ENCODE results near the gene MIS18BP1.

MIS18BP1 gene

DNA sequence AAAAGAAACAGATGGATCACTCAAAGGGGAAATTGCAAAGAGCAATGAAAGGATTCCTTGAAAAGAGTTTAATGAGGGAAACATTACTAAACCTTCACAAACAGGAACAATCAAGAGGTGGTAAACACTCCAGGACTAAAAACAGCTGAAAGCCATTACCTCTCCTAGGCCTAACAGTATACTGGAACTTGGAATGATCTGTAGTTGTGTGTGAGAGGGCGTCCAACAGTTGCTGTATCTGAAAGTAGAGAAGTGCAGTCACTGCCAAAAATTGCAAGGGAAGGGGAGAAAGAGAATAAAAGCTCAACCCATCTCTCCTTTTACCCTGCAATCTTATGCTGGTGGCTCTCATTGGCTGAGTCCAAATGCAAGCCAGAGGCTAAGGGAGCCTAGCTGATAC lies 17.0 kb upstream of the MIS18BP1 start:
- no peaks in the 10 kb centered on the region for H4K20me1 ChIP-seq (ENCODE audit: control insufficient read depth, insufficient read depth, low read depth, low read length)
- no peaks in the 10 kb centered on the region for H3K9me2 ChIP-seq (replicated peaks; ENCODE audit: control insufficient read depth, low read length)
- H3K36me3 ChIP-seq (ENCODE audit: control insufficient read depth, low read length), result no peaks in the 10 kb centered on the region
- H3F3A ChIP-seq (ENCODE audit: control insufficient read depth, insufficient read depth), result no peaks in the 10 kb centered on the region
- H3K27me3 ChIP-seq (ENCODE audit: control insufficient read depth, low read length), result no peaks in the 10 kb centered on the region
- H3K79me2 ChIP-seq (ENCODE audit: control insufficient read depth, low read length), result no peaks in the 10 kb centered on the region
- H3K27ac ChIP-seq (ENCODE audit: low read depth, low read length), result no peak overlapping the region
- no peak for TF ChIP-seq EZH2phosphoT487 (IDR thresholded peaks at IDR 0.05; ENCODE audit: borderline replicate concordance, low read length)
- TF ChIP-seq, protein P1, sequence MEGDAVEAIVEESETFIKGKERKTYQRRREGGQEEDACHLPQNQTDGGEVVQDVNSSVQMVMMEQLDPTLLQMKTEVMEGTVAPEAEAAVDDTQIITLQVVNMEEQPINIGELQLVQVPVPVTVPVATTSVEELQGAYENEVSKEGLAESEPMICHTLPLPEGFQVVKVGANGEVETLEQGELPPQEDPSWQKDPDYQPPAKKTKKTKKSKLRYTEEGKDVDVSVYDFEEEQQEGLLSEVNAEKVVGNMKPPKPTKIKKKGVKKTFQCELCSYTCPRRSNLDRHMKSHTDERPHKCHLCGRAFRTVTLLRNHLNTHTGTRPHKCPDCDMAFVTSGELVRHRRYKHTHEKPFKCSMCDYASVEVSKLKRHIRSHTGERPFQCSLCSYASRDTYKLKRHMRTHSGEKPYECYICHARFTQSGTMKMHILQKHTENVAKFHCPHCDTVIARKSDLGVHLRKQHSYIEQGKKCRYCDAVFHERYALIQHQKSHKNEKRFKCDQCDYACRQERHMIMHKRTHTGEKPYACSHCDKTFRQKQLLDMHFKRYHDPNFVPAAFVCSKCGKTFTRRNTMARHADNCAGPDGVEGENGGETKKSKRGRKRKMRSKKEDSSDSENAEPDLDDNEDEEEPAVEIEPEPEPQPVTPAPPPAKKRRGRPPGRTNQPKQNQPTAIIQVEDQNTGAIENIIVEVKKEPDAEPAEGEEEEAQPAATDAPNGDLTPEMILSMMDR (IDR thresholded peaks at IDR 0.05; ENCODE audit: low read depth, low read length, poor library complexity, severe bottlenecking), result no peak
- H3K4me3 ChIP-seq (ENCODE audit: low read length), result no peak overlapping the region
- no peaks in the 10 kb centered on the region for H3K4me1 ChIP-seq (ENCODE audit: control insufficient read depth, low read length)
- no peak overlapping the region for H3K4me2 ChIP-seq (ENCODE audit: low read length)
- no peaks in the 10 kb centered on the region for H3K9me3 ChIP-seq (ENCODE audit: control insufficient read depth, insufficient read depth, low read length)

DNA sequence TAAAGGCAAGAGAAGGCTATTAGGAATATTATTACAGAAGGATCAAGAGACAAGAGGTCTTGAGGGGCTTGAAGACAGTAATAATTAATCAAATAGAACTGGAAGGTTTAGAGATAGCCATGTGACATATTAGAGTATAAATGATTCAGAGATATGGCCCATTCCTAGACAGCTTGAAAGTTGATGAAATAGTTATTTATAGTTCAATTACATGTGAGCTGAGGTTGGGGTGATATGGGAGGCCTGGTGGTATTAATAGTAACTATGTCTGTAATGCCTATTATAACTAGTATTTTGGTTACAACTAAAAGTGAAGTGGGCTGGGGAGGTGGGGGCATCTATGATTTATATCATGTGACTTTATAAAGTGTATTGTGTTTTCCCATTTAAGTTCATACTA lies 14.1 kb upstream of the MIS18BP1 start:
- Histone ChIP-seq H3K9me2 (replicated peaks; ENCODE audit: control insufficient read depth, low read length) (no peaks in the 10 kb centered on the region), H3K27ac (ENCODE audit: low read depth, low read length) (no peak overlapping the region), H3K4me3 (ENCODE audit: low read length) (no peak overlapping the region), H3K27me3 (ENCODE audit: control insufficient read depth, low read length) (no peaks in the 10 kb centered on the region), H3K4me1 (ENCODE audit: control insufficient read depth, low read length) (no peaks in the 10 kb centered on the region), H3K79me2 (ENCODE audit: control insufficient read depth, low read length) (no peaks in the 10 kb centered on the region), H4K20me1 (ENCODE audit: control insufficient read depth, insufficient read depth, low read depth, low read length) (no peaks in the 10 kb centered on the region), H3K36me3 (ENCODE audit: control insufficient read depth, low read length) (no peaks in the 10 kb centered on the region), H3F3A (ENCODE audit: control insufficient read depth, insufficient read depth) (no peaks in the 10 kb centered on the region), H3K9me3 (ENCODE audit: control insufficient read depth, insufficient read depth, low read length) (no peaks in the 10 kb centered on the region), H3K4me2 (ENCODE audit: low read length) (no peak overlapping the region)
- TF ChIP-seq EZH2phosphoT487 (IDR thresholded peaks at IDR 0.05; ENCODE audit: borderline replicate concordance, low read length), result no peak
- TF ChIP-seq, protein P1 (IDR thresholded peaks at IDR 0.05; ENCODE audit: low read depth, low read length, poor library complexity, severe bottlenecking), result no peak

DNA sequence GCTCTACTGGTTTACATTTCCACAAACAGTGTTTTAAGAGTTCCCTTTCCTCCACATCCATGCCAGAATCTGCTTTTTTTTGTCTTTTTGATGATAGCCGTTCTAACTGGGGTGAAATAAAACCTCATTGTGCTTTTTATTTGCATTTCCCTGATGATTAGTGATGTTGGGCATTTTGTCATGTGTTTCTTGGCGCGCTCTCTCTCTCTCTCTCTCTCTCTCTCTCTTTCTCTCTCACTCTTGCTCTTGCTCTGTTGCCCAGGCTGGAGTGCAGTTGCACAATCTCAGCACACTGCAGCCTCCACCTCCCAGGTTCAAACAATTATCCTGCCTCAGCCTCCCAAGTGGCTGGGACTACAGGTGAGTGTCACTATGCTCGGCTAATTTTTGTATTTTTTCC lies 9.6 kb upstream of the MIS18BP1 start:
- no peak for TF ChIP-seq EZH2phosphoT487 (IDR thresholded peaks at IDR 0.05; ENCODE audit: borderline replicate concordance, low read length)
- TF ChIP-seq, protein P1 (IDR thresholded peaks at IDR 0.05; ENCODE audit: low read depth, low read length, poor library complexity, severe bottlenecking), result no peak
- no peak overlapping the region for H3K4me2 ChIP-seq (ENCODE audit: low read length)
- H3K27ac ChIP-seq (ENCODE audit: low read depth, low read length), result no peak overlapping the region

More for the DNA sequence above, 9.6 kb upstream of the MIS18BP1 start:
- Histone ChIP-seq H3K79me2 (ENCODE audit: control insufficient read depth, low read length) (no peaks in the 10 kb centered on the region), H3K4me1 (ENCODE audit: control insufficient read depth, low read length) (no peaks in the 10 kb centered on the region), H3K4me3 (ENCODE audit: low read length) (no peak overlapping the region), H4K20me1 (ENCODE audit: control insufficient read depth, insufficient read depth, low read depth, low read length) (no peaks in the 10 kb centered on the region), H3K9me2 (replicated peaks; ENCODE audit: control insufficient read depth, low read length) (no peaks in the 10 kb centered on the region), H3K27me3 (ENCODE audit: control insufficient read depth, low read length) (no peaks in the 10 kb centered on the region), H3K36me3 (ENCODE audit: control insufficient read depth, low read length) (no peaks in the 10 kb centered on the region), H3K9me3 (ENCODE audit: control insufficient read depth, insufficient read depth, low read length) (peaks cover 10% of the 10 kb centered on the region; the same call in 1 of the 2 replicates), H3F3A (ENCODE audit: control insufficient read depth, insufficient read depth) (no peaks in the 10 kb centered on the region)

Measured in DOHH2 (cell line).